Right lobe of liver (tissue), 4 donors: ENCODE measurements around the gene TBC1D23.

ENCODE experiments used
- POLR2A ChIP-seq: fragments of 450-650 bp; IDR thresholded peaks from one replicate; pipeline ENCODE4 v1.6.1; 2017; ENCODE audit warnings: antibody characterized with exemption, mild to moderate bottlenecking
- TF ChIP-seq, protein P1 (sequence below), 4 donors: fragments of 200-600 bp in 3 of 4; fragments of 450-650 bp in 1 of 4; IDR thresholded peaks; one replicate each; pipeline versions ENCODE4 v1.5.1 to v1.8.0; 2016 to 2022; ENCODE audit warnings: antibody characterized with exemption in 4 of 4, mild to moderate bottlenecking in 2 of 4
- donor health status: DM: no; HTN: no; CAD: no.
- donor health status: DM: no; HTN: no; CAD: no.
- donor health status: DM: no; HTN: yes; CAD: no.

- TF ChIP-seq, protein P1, sequence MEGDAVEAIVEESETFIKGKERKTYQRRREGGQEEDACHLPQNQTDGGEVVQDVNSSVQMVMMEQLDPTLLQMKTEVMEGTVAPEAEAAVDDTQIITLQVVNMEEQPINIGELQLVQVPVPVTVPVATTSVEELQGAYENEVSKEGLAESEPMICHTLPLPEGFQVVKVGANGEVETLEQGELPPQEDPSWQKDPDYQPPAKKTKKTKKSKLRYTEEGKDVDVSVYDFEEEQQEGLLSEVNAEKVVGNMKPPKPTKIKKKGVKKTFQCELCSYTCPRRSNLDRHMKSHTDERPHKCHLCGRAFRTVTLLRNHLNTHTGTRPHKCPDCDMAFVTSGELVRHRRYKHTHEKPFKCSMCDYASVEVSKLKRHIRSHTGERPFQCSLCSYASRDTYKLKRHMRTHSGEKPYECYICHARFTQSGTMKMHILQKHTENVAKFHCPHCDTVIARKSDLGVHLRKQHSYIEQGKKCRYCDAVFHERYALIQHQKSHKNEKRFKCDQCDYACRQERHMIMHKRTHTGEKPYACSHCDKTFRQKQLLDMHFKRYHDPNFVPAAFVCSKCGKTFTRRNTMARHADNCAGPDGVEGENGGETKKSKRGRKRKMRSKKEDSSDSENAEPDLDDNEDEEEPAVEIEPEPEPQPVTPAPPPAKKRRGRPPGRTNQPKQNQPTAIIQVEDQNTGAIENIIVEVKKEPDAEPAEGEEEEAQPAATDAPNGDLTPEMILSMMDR (IDR thresholded peaks at IDR 0.05) = no peak
- TF ChIP-seq POLR2A = no peak
Observed at GRCh38 chr3:100269001-100269400, 8.2 kb downstream of the TBC1D23 start.
